OCI-LY7 (cell line): ENCODE results near the gene NSUN7.

ENCODE experiments used
- EZH2phosphoT487 ChIP-seq: fragments of 200-600 bp; sonication (generic); IDR thresholded peaks from 2 replicates; pipeline ENCODE4 v1.6.1; 2018; ENCODE audit warnings: low read depth, borderline replicate concordance, mild to moderate bottlenecking, mixed run types, antibody characterized with exemption, low read length, moderate library complexity, mixed read lengths
- TF ChIP-seq, protein P1 (sequence below): fragments of 200-600 bp; sonication (generic); conservative IDR thresholded peaks from 2 replicates; pipeline ENCODE4 v1.5.1; 2014; ENCODE audit warnings: mild to moderate bottlenecking, antibody characterized with exemption, low read length, moderate library complexity, mixed read lengths

DNA sequence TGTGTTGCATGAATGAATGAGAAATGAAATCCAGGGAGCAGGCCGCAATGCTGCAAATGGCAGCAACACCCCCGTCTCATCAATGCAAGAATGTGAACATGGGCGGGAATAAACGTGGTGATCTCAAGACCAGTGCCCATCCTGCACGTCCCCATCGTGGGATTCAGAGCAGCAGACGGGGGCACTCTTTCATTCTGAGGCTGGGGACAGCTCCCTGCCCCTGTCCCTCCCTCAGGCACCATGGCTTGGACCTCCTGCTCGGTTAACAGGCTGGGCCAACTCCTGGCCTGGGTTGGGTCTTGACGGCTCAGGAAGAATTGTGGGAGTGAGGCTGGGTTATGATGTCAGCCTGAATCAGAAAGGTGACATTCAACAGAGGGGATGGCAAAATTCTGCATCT is 78.9 kb downstream of the NSUN7 start:
- TF ChIP-seq EZH2phosphoT487 = no peak
- TF ChIP-seq, protein P1, sequence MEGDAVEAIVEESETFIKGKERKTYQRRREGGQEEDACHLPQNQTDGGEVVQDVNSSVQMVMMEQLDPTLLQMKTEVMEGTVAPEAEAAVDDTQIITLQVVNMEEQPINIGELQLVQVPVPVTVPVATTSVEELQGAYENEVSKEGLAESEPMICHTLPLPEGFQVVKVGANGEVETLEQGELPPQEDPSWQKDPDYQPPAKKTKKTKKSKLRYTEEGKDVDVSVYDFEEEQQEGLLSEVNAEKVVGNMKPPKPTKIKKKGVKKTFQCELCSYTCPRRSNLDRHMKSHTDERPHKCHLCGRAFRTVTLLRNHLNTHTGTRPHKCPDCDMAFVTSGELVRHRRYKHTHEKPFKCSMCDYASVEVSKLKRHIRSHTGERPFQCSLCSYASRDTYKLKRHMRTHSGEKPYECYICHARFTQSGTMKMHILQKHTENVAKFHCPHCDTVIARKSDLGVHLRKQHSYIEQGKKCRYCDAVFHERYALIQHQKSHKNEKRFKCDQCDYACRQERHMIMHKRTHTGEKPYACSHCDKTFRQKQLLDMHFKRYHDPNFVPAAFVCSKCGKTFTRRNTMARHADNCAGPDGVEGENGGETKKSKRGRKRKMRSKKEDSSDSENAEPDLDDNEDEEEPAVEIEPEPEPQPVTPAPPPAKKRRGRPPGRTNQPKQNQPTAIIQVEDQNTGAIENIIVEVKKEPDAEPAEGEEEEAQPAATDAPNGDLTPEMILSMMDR = no peak
